Measurements from ENCODE around the gene LINC00632.

LINC00632 gene

GRCh38 chrX:140723121-140723715, 13.7 kb downstream of the LINC00632 start:
- TF ChIP-seq, protein P1, sequence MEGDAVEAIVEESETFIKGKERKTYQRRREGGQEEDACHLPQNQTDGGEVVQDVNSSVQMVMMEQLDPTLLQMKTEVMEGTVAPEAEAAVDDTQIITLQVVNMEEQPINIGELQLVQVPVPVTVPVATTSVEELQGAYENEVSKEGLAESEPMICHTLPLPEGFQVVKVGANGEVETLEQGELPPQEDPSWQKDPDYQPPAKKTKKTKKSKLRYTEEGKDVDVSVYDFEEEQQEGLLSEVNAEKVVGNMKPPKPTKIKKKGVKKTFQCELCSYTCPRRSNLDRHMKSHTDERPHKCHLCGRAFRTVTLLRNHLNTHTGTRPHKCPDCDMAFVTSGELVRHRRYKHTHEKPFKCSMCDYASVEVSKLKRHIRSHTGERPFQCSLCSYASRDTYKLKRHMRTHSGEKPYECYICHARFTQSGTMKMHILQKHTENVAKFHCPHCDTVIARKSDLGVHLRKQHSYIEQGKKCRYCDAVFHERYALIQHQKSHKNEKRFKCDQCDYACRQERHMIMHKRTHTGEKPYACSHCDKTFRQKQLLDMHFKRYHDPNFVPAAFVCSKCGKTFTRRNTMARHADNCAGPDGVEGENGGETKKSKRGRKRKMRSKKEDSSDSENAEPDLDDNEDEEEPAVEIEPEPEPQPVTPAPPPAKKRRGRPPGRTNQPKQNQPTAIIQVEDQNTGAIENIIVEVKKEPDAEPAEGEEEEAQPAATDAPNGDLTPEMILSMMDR (IDR thresholded peaks at IDR 0.05; ENCODE audit: low read depth, low read length, missing control alignments): no peak
- no peak for DNase-seq (ENCODE audit: low read depth)
- H3K4me3 ChIP-seq (ENCODE audit: low read depth, low read length): no peak overlapping the region
- in situ Hi-C loops (cut with HindIII; ENCODE audit: low sequenced_read_pairs): no loop called here

DNA sequence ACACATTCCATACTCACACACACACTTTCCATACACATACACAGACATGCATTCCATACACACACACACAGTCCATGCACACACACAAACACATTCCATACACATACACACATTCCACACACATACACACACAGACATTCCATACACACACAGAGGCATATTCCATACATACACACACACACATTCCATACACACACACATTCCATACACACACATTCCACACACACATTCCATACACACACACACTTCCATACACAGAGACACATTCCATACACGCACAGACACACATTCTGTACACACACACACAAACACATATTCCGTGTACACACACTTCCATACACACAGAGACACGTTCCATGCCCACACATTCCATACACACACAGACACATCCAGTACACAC, 14.8 kb downstream of the LINC00632 start:
- in situ Hi-C loops (cut with HindIII; ENCODE audit: low sequenced_read_pairs): no loop called here
- DNase-seq (ENCODE audit: low read depth): no peak
- TF ChIP-seq, protein P1 (IDR thresholded peaks at IDR 0.05; ENCODE audit: low read depth, low read length, missing control alignments): no peak
- H3K4me3 ChIP-seq (ENCODE audit: low read depth, low read length): no peak overlapping the region

- in situ Hi-C loops (cut with HindIII; ENCODE audit: low sequenced_read_pairs): no loop called here
- no peak for DNase-seq (ENCODE audit: low read depth)
- TF ChIP-seq, protein P1 (IDR thresholded peaks at IDR 0.05; ENCODE audit: low read depth, low read length, missing control alignments): no peak
- no peak overlapping the region for H3K4me3 ChIP-seq (ENCODE audit: low read depth, low read length)
These were observed 15.2 kb downstream of the LINC00632 start for GRCh38 chrX:140724736-140725135.

GRCh38 chrX:140725500-140725899, 15.9 kb downstream of the LINC00632 start:
- in situ Hi-C loops (cut with HindIII; ENCODE audit: low sequenced_read_pairs): no loop called here
- no peak for DNase-seq (ENCODE audit: low read depth)
- TF ChIP-seq, protein P1 (IDR thresholded peaks at IDR 0.05; ENCODE audit: low read depth, low read length, missing control alignments): no peak
- H3K4me3 ChIP-seq (ENCODE audit: low read depth, low read length): no peak overlapping the region

DNA sequence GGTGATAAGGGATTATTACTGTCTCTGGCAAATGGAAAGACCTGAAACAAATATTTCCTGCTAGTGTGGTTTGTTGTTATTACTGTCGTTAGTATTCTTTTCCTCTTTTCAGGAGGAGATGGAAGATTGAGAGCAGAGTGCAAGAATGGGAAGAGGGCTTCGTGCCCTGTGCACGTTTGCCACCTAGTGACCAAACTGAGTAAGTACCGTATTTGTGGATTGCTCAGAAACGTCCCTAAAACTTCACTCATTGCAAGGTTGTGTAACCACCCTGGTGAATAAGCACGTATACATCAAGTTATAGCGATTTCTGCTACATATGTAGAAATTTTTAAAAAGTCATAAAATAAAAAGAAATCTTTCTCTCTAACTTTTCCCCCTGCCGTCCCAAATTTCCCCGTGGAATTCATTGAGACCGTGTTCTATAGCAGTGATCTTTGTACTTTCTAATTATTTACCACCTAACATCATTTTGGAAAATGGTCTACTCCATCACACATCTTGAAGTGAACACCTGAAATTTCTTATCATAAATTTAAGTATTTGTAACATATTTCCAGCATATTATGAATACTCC, 24.3 kb downstream of the LINC00632 start:
- DNase-seq (ENCODE audit: low read depth): no peak
- H3K4me3 ChIP-seq (ENCODE audit: low read depth, low read length): no peak overlapping the region
- TF ChIP-seq, protein P1 (IDR thresholded peaks at IDR 0.05; ENCODE audit: low read depth, low read length, missing control alignments): peak; percentile 84
- in situ Hi-C loops (cut with HindIII; ENCODE audit: low sequenced_read_pairs): no loop called here

GRCh38 chrX:140744085-140744484, 34.5 kb downstream of the LINC00632 start:
- DNase-seq (ENCODE audit: low read depth): no peak
- H3K4me3 ChIP-seq (ENCODE audit: low read depth, low read length): no peak overlapping the region
- in situ Hi-C loops (cut with HindIII; ENCODE audit: low sequenced_read_pairs): no loop called here
- TF ChIP-seq, protein P1 (IDR thresholded peaks at IDR 0.05; ENCODE audit: low read depth, low read length, missing control alignments): no peak
